Endothelial cell of umbilical vein (primary cell): ENCODE measurements around the gene PCNT. TPM values are rescaled to one million over a fixed set of nuclear protein-coding genes. Genes with fewer than 3 reads are reported as not detected.

Experiments
- BruUV-seq: library from RNA; stranded (reverse); fragments of 400-500 nt; replicated peaks from 2 replicates; lab custom pipeline; 2021; lab: Mats Ljungman, UMichigan
- CTCF ChIA-PET: fragments of 300-600, 350-600 bp; sonication (Branson Sonifier 250); formaldehyde crosslinking; loops from one replicate; lab custom pipeline; 2021; ENCODE audit warnings: antibody characterized with exemption, inconsistent platforms; lab: Charles Lee
- POLR2A ChIA-PET: fragments of 300-600, 350-600 bp; sonication (Branson Sonifier 250); formaldehyde crosslinking; loops from one replicate; lab custom pipeline; 2021; ENCODE audit warnings: antibody characterized with exemption, inconsistent platforms; lab: Charles Lee
- DNase-seq: peaks from one replicate; pipeline ENCODE4 v3.0.0-alpha.2; 2011; ENCODE audit warnings: low read depth, low spot score
- FAIRE-seq: peaks from 2 replicates; lab custom pipeline; 2011; peaks lifted over from hg19 to GRCh38; lab: Jason Lieb, UNC
- H2AFZ ChIP-seq: 2 replicates; pipeline ENCODE4 v1.6.0; 2012; ENCODE audit warnings: low read depth, low read length, control low read depth, inconsistent platforms
- H3K27ac ChIP-seq: 2 replicates; pipeline ENCODE4 v1.5.1; 2011; ENCODE audit warnings: low read depth, mild to moderate bottlenecking, control low read depth, low read length, moderate library complexity; ENCODE audit not compliant: insufficient read depth
- H3K27me3 ChIP-seq, 2 experiments: 2 replicates each; pipeline versions ENCODE4 v1.6.0 to v1.6.1; 2011; ENCODE audit warnings: low read length in 2 of 2, mixed read lengths in 1 of 2; ENCODE audit not compliant: control insufficient read depth in 2 of 2, insufficient read depth in 2 of 2
- H3K36me3 ChIP-seq, 2 experiments: 2 replicates in 1 of 2; 3 replicates in 1 of 2; pipeline ENCODE4 v1.5.1; 2011; ENCODE audit warnings: low read length in 2 of 2, mild to moderate bottlenecking in 1 of 2, moderate library complexity in 1 of 2; ENCODE audit not compliant: control insufficient read depth in 2 of 2, insufficient read depth in 2 of 2; ENCODE audit errors: extremely low read depth in 1 of 2
- H3K4me1 ChIP-seq: 3 replicates; pipeline ENCODE4 v1.5.1; 2011; ENCODE audit warnings: mild to moderate bottlenecking, low read length; ENCODE audit not compliant: control insufficient read depth, insufficient read depth; ENCODE audit errors: extremely low read depth
- H3K4me2 ChIP-seq: 2 replicates; pipeline ENCODE4 v1.6.1; 2011; ENCODE audit warnings: low read length, control low read depth, mixed read lengths; ENCODE audit not compliant: insufficient read depth
- H3K4me3 ChIP-seq, 3 experiments: fragments of 200-600 bp in 1 of 3; sonication (generic), shearing (Covaris generic) in 1 of 3; replicated peaks in 1 of 3; 2 replicates each; pipeline ENCODE4 v1.5.1; 2011 to 2016; ENCODE audit warnings: control low read depth in 3 of 3, low read length in 3 of 3, mild to moderate bottlenecking in 2 of 3, inconsistent platforms in 1 of 3, low read depth in 1 of 3, moderate library complexity in 1 of 3; ENCODE audit not compliant: insufficient read depth in 1 of 3
- H3K79me2 ChIP-seq: 2 replicates; pipeline ENCODE4 v1.6.0; 2012; ENCODE audit warnings: low read length, inconsistent platforms; ENCODE audit not compliant: control insufficient read depth, insufficient read depth
- H3K9ac ChIP-seq: replicated peaks from 2 replicates; pipeline ENCODE3; 2011; ENCODE audit warnings: low read length, control low read depth; ENCODE audit not compliant: insufficient read depth; ENCODE audit errors: extremely low read depth
- H3K9me1 ChIP-seq: replicated peaks from 3 replicates; pipeline ENCODE4 v1.6.0; 2011; ENCODE audit warnings: mild to moderate bottlenecking, low read length; ENCODE audit not compliant: control insufficient read depth, insufficient read depth; ENCODE audit errors: extremely low read depth
- H3K9me3 ChIP-seq: replicated peaks from 2 replicates; pipeline ENCODE4 v1.5.1; 2012; ENCODE audit warnings: low read length, inconsistent platforms; ENCODE audit not compliant: control insufficient read depth, insufficient read depth
- H4K20me1 ChIP-seq: replicated peaks from 2 replicates; pipeline ENCODE3; 2011; ENCODE audit warnings: mild to moderate bottlenecking, low read length; ENCODE audit not compliant: control insufficient read depth, insufficient read depth; ENCODE audit errors: extremely low read depth
- EZH2 ChIP-seq: IDR thresholded peaks from 2 replicates; pipeline ENCODE4 v1.6.1; 2012; ENCODE audit warnings: borderline replicate concordance, low read depth, mild to moderate bottlenecking, moderate library complexity, low read length, inconsistent platforms; ENCODE audit not compliant: severe bottlenecking
- FOS ChIP-seq: IDR thresholded peaks from 2 replicates; pipeline ENCODE4 v1.6.1; 2011; ENCODE audit warnings: mild to moderate bottlenecking, low read length, moderate library complexity, borderline replicate concordance; ENCODE audit not compliant: insufficient read depth
- GATA2 ChIP-seq: IDR thresholded peaks from 2 replicates; pipeline ENCODE4 v1.7.0; 2011; ENCODE audit warnings: low read depth, mild to moderate bottlenecking, moderate library complexity, mixed read lengths, low read length; ENCODE audit not compliant: insufficient read length, insufficient read depth
- JUN ChIP-seq: IDR thresholded peaks from 2 replicates; pipeline ENCODE4 v1.6.1; 2011; ENCODE audit warnings: borderline replicate concordance, low read depth; ENCODE audit not compliant: insufficient read length, insufficient read depth
- MYC ChIP-seq: IDR thresholded peaks from one replicate; pipeline ENCODE4 v1.6.1; 2011; ENCODE audit warnings: mild to moderate bottlenecking, low read depth, low read length
- POLR2A ChIP-seq: IDR thresholded peaks from 2 replicates; pipeline ENCODE4 v1.6.1; 2012; ENCODE audit warnings: low read depth, mild to moderate bottlenecking, control low read depth, low read length
- POLR2AphosphoS5 ChIP-seq: IDR thresholded peaks from 2 replicates; pipeline ENCODE4 v1.6.1; 2012; ENCODE audit warnings: low read depth, mild to moderate bottlenecking, control low read depth, low read length, moderate library complexity; ENCODE audit not compliant: insufficient read depth
- dilution Hi-C: fragments of 300-500 bp; cut with MboI; formaldehyde crosslinking; loops from one replicate; pipeline ENCODE4 v1.15.0; 2019; ENCODE audit warnings: low sequenced_read_pairs; ENCODE audit not compliant: extremely low pct_ligation_motif_present
- intact Hi-C: fragments of 100-400 bp; cut with micrococcal nuclease; formaldehyde crosslinking; loops from one replicate; pipeline ENCODE4 v1.10.0; 2022
- polyA plus RNA-seq, 4 experiments: library from polyadenylated mRNA; depleted of rRNA in 3 of 4; stranded (reverse) in 3 of 4; unstranded in 1 of 4; fragments of >200 nt; gene quantifications; 2 replicates each; pipeline versions ENCODE4 v1.2.1 to v1.2.3, GENCODE V29; 2011 to 2012; ENCODE audit warnings: missing spikeins in 1 of 4
- total RNA-seq: library from RNA; stranded (reverse); gene quantifications from 2 replicates; pipeline ENCODE4 v1.2.3, GENCODE V29; 2021
- TF ChIP-seq, protein P1 (sequence below): IDR thresholded peaks from 2 replicates; pipeline ENCODE4 v1.6.1; 2011; ENCODE audit not compliant: insufficient read depth, insufficient read length
- TF ChIP-seq, protein P2 (sequence below), 2 donors: IDR thresholded peaks; 1 replicate in 1 of 2; 2 replicates in 1 of 2; pipeline ENCODE4 v1.5.1; 2011; ENCODE audit warnings: low read length in 2 of 2, mild to moderate bottlenecking in 2 of 2, moderate library complexity in 2 of 2, control low read depth in 1 of 2, inconsistent platforms in 1 of 2, low read depth in 1 of 2; ENCODE audit not compliant: insufficient read depth in 1 of 2; ENCODE audit errors: extremely low read depth in 1 of 2

Gene PCNT
- total and polyA plus RNA-seq, 2 donors (not counting 3 experiments of a cell fraction or from before 2014, with no cell fraction given) = 9.6 to 49.5 TPM

DNA sequence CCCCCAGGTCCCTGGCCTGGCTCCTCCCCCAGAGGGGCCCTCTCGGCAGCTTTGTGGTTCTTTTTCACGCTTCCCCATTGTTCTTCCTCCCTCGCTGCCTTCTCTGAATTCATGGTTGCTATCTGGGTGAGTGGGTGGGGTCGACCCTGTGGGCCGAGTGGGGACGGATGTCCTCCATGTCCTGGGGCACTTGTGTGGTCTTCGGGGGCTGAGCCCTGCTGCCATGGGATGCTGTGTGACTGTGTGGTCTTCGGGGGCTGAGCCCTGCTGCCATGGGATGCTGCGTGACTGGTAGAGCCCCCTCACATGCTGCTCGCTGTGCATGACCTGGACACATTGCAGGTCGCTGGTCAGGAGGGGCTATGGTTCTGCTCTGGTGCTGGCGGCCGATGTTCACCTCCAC, 113.1 kb downstream of the PCNT start:
- CTCF ChIA-PET = no interaction called here
- POLR2A ChIA-PET = no interaction called here
- BruUV-seq = no TSS peak

DNA sequence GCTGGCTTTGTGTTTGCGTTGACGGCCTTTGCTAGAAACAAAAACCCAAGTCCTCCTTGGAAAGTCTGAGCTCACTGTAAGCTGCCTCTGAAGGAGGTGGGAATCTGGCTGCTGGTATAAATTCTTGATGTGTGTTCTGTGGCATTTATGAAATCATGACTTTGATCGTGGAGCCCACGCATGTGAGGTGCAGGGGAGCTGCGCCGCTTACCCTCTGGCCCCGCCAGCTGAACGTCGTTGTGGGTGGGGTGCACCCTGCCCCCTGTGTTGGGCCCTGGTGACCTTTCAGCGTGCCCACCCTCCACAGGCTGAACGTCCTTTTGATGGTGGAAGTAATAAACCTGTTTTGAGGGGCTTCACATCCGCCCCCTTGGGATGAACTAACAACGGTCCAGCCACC, 113.6 kb downstream of the PCNT start:
- dilution Hi-C loops = no loop called here
- H3K9me3 ChIP-seq = no peaks in the 10 kb centered on the region
- H3K4me1 ChIP-seq = no peaks in the 10 kb centered on the region
- CTCF ChIA-PET = no interaction called here
- no peak overlapping the region for H2AFZ ChIP-seq
- DNase-seq (no peak), FAIRE-seq (no peak)
- H3K4me2 ChIP-seq = no peak overlapping the region
- H3K9ac ChIP-seq = no peak overlapping the region
- POLR2A ChIA-PET = no interaction called here
- H3K9me1 ChIP-seq = no peaks in the 10 kb centered on the region
- H3K27me3 ChIP-seq = no peaks in the 10 kb centered on the region
- TF ChIP-seq MYC (no peak), FOS (no peak), EZH2 (no peak), GATA2 (no peak), JUN (no peak), POLR2AphosphoS5 (no peak), POLR2A (no peak)
- TF ChIP-seq, protein P1, sequence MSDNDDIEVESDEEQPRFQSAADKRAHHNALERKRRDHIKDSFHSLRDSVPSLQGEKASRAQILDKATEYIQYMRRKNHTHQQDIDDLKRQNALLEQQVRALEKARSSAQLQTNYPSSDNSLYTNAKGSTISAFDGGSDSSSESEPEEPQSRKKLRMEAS = no peak
- TF ChIP-seq, protein P2, sequence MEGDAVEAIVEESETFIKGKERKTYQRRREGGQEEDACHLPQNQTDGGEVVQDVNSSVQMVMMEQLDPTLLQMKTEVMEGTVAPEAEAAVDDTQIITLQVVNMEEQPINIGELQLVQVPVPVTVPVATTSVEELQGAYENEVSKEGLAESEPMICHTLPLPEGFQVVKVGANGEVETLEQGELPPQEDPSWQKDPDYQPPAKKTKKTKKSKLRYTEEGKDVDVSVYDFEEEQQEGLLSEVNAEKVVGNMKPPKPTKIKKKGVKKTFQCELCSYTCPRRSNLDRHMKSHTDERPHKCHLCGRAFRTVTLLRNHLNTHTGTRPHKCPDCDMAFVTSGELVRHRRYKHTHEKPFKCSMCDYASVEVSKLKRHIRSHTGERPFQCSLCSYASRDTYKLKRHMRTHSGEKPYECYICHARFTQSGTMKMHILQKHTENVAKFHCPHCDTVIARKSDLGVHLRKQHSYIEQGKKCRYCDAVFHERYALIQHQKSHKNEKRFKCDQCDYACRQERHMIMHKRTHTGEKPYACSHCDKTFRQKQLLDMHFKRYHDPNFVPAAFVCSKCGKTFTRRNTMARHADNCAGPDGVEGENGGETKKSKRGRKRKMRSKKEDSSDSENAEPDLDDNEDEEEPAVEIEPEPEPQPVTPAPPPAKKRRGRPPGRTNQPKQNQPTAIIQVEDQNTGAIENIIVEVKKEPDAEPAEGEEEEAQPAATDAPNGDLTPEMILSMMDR (IDR thresholded peaks at IDR 0.05; ENCODE audit: extremely low read depth in 1 of 2, insufficient read depth in 1 of 2, low read depth in 1 of 2, low read length in 2 of 2) = no peak
- intact Hi-C loops = no loop called here
- H4K20me1 ChIP-seq = no peaks in the 10 kb centered on the region
- peaks cover 10 to 30% of the 10 kb centered on the region in 2 experiments for H3K36me3 ChIP-seq
- H3K4me3 ChIP-seq = no peak overlapping the region
- H3K79me2 ChIP-seq = no peaks in the 10 kb centered on the region
- H3K27ac ChIP-seq = no peak overlapping the region
- no TSS peak for BruUV-seq

More for the DNA sequence above, 113.1 kb downstream of the PCNT start:
- no peak overlapping the region for H3K4me2 ChIP-seq
- H3K36me3 ChIP-seq = peaks cover 10 to 31% of the 10 kb centered on the region in 2 experiments
- no peaks in the 10 kb centered on the region for H3K9me3 ChIP-seq
- no peak for TF ChIP-seq FOS
- no peak for TF ChIP-seq POLR2A
- TF ChIP-seq EZH2 = no peak
- TF ChIP-seq, protein P2 (IDR thresholded peaks at IDR 0.05; ENCODE audit: extremely low read depth in 1 of 2, insufficient read depth in 1 of 2, low read depth in 1 of 2, low read length in 2 of 2) = no peak
- TF ChIP-seq MYC = no peak
- TF ChIP-seq JUN = no peak
- no peak overlapping the region for H3K4me3 ChIP-seq
- H3K9ac ChIP-seq = no peak overlapping the region
- no peak overlapping the region for H2AFZ ChIP-seq
- DNase-seq = no peak
- H3K79me2 ChIP-seq = no peaks in the 10 kb centered on the region
- no peaks in the 10 kb centered on the region for H3K9me1 ChIP-seq
- H3K27ac ChIP-seq = no peak overlapping the region
- H3K27me3 ChIP-seq = no peaks in the 10 kb centered on the region
- dilution Hi-C loops (no loop called here), intact Hi-C loops (no loop called here)
- H4K20me1 ChIP-seq = no peaks in the 10 kb centered on the region
- no peak for FAIRE-seq
- no peaks in the 10 kb centered on the region for H3K4me1 ChIP-seq
